Keratinocyte (primary cell): Measurements from ENCODE around the gene FMN1. TPM values are rescaled to one million over a fixed set of nuclear protein-coding genes. Genes with fewer than 3 reads are reported as not detected.

Experiments used
- DNase-seq: peaks from one replicate; pipeline ENCODE4 v3.0.0-alpha.2; 2011; ENCODE audit warnings: low read depth, missing footprints, low spot score
- FAIRE-seq: peaks from 2 replicates; lab custom pipeline; 2011; peaks lifted over from hg19 to GRCh38; lab: Jason Lieb, UNC
- H2AFZ ChIP-seq: 2 replicates; pipeline ENCODE4 v1.6.0; 2012; ENCODE audit warnings: low read length, control low read depth, inconsistent platforms; ENCODE audit not compliant: control insufficient read depth
- H3K27ac ChIP-seq: 2 replicates; pipeline ENCODE4 v1.5.1; 2011; ENCODE audit warnings: low read length; ENCODE audit not compliant: control insufficient read depth, insufficient read depth
- H3K27me3 ChIP-seq: 3 replicates; pipeline ENCODE4 v1.6.0; 2011; ENCODE audit warnings: low read length; ENCODE audit not compliant: control insufficient read depth, insufficient read depth; ENCODE audit errors: extremely low read depth
- H3K36me3 ChIP-seq, 2 experiments: 2 replicates in 1 of 2; 3 replicates in 1 of 2; pipeline ENCODE4 v1.5.1; 2011; ENCODE audit warnings: low read length in 2 of 2, mild to moderate bottlenecking in 1 of 2; ENCODE audit not compliant: control insufficient read depth in 2 of 2, insufficient read depth in 2 of 2; ENCODE audit errors: extremely low read depth in 1 of 2
- H3K4me1 ChIP-seq: 3 replicates; pipeline ENCODE4 v1.5.1; 2011; ENCODE audit warnings: low read length; ENCODE audit not compliant: control insufficient read depth, insufficient read depth; ENCODE audit errors: extremely low read depth
- H3K4me2 ChIP-seq: 3 replicates; pipeline ENCODE4 v1.6.0; 2011; ENCODE audit warnings: low read depth, low read length; ENCODE audit not compliant: control insufficient read depth, insufficient read depth; ENCODE audit errors: extremely low read depth
- H3K4me3 ChIP-seq, 3 experiments: fragments of 200-600 bp in 1 of 3; sonication (generic) in 1 of 3; 2 replicates in 2 of 3; 3 replicates in 1 of 3; pipeline ENCODE4 v1.5.1; 2011 to 2016; ENCODE audit warnings: low read length in 3 of 3, mild to moderate bottlenecking in 3 of 3, control low read depth in 2 of 3, inconsistent platforms in 1 of 3, low read depth in 1 of 3, mixed read lengths in 1 of 3, mixed run types in 1 of 3, moderate library complexity in 1 of 3; ENCODE audit not compliant: control insufficient read depth in 2 of 3, insufficient read depth in 2 of 3; ENCODE audit errors: extremely low read depth in 1 of 3
- H3K79me2 ChIP-seq: 2 replicates; pipeline ENCODE4 v1.6.0; 2012; ENCODE audit warnings: low read length; ENCODE audit not compliant: control insufficient read depth, insufficient read depth
- H3K9ac ChIP-seq: 3 replicates; pipeline ENCODE4 v1.6.0; 2011; ENCODE audit warnings: low read length; ENCODE audit not compliant: control insufficient read depth, insufficient read depth; ENCODE audit errors: extremely low read depth
- H3K9me1 ChIP-seq: 3 replicates; pipeline ENCODE4 v1.6.0; 2011; ENCODE audit warnings: low read length; ENCODE audit not compliant: control insufficient read depth, insufficient read depth; ENCODE audit errors: extremely low read depth
- H3K9me3 ChIP-seq: 2 replicates; pipeline ENCODE4 v1.5.1; 2012; ENCODE audit warnings: low read depth, low read length; ENCODE audit not compliant: control insufficient read depth
- H4K20me1 ChIP-seq: 3 replicates; pipeline ENCODE4 v1.6.0; 2011; ENCODE audit warnings: low read length; ENCODE audit not compliant: control insufficient read depth, insufficient read depth; ENCODE audit errors: extremely low read depth
- EZH2 ChIP-seq: IDR thresholded peaks from one replicate; pipeline ENCODE4 v1.6.1; 2012; ENCODE audit warnings: inconsistent platforms, mild to moderate bottlenecking, low read length, moderate library complexity
- dilution Hi-C: fragments of 300-500 bp; cut with MboI; formaldehyde crosslinking; loops from one replicate; pipeline ENCODE4 v1.7.0; 2020; ENCODE audit warnings: low sequenced_read_pairs; ENCODE audit not compliant: extremely low pct_ligation_motif_present
- polyA plus RNA-seq, 5 experiments: library from polyadenylated mRNA; depleted of rRNA in 3 of 5; stranded (reverse) in 3 of 5; stranded (forward) in 1 of 5; unstranded in 1 of 5; fragments of >200 nt; gene quantifications; 1 replicate in 1 of 5; 2 replicates in 3 of 5; 3 replicates in 1 of 5; pipeline versions ENCODE4 v1.2.1 to v1.2.3, GENCODE V29; 2011 to 2012; ENCODE audit warnings: missing spikeins in 2 of 5, low read depth in 1 of 5, low replicate concordance in 1 of 5
- TF ChIP-seq, protein P1 (sequence below), 3 experiments: IDR thresholded peaks in 1 of 3; conservative IDR thresholded peaks in 1 of 3; optimal IDR thresholded peaks in 1 of 3; 2 replicates in 2 of 3; 3 replicates in 1 of 3; pipeline versions ENCODE3 to v1.5.1; 2011; ENCODE audit warnings: low read length in 3 of 3, mild to moderate bottlenecking in 3 of 3, moderate library complexity in 2 of 3, control low read depth in 1 of 3, inconsistent platforms in 1 of 3; ENCODE audit not compliant: insufficient read depth in 2 of 3; ENCODE audit errors: extremely low read depth in 1 of 3

Gene FMN1
- polyA plus RNA-seq, 1 donor (not counting 4 experiments of a cell fraction or from before 2014, with no cell fraction given), result 0.71 TPM

DNA sequence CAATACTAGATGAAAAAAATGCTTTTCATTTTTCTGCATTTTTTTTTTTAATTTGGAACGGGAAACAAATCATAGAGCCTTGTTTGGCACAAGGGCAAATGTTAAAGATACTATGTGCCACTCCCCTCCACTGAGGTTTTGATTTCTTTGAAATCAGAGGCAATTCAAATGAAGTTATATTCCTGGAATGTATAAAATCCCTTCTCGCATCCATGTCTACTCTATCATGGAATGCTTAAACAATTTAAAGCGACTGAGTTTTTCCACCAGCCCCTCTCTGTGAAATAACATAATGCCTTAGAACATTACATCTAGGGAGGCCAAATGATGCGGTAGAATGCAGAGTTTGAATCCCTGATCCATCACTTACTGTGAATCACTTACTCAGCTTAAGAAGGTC, 69.7 kb downstream of the FMN1 start:
- no peak for FAIRE-seq
- dilution Hi-C loops, result no loop called here
- no peak overlapping the region for H3K4me3 ChIP-seq
- peaks cover 14% of the 10 kb centered on the region for H3K4me1 ChIP-seq
- no peaks in the 10 kb centered on the region for H3K36me3 ChIP-seq
- H4K20me1 ChIP-seq, result no peaks in the 10 kb centered on the region
- H3K27ac ChIP-seq, result no peak overlapping the region
- no peaks in the 10 kb centered on the region for H3K9me3 ChIP-seq
- no peak for DNase-seq
- H3K27me3 ChIP-seq, result no peaks in the 10 kb centered on the region
- TF ChIP-seq EZH2, result no peak
- TF ChIP-seq, protein P1, sequence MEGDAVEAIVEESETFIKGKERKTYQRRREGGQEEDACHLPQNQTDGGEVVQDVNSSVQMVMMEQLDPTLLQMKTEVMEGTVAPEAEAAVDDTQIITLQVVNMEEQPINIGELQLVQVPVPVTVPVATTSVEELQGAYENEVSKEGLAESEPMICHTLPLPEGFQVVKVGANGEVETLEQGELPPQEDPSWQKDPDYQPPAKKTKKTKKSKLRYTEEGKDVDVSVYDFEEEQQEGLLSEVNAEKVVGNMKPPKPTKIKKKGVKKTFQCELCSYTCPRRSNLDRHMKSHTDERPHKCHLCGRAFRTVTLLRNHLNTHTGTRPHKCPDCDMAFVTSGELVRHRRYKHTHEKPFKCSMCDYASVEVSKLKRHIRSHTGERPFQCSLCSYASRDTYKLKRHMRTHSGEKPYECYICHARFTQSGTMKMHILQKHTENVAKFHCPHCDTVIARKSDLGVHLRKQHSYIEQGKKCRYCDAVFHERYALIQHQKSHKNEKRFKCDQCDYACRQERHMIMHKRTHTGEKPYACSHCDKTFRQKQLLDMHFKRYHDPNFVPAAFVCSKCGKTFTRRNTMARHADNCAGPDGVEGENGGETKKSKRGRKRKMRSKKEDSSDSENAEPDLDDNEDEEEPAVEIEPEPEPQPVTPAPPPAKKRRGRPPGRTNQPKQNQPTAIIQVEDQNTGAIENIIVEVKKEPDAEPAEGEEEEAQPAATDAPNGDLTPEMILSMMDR (optimal IDR thresholded peaks at IDR 0.05 in 1 of 3, IDR thresholded peaks at IDR 0.05 in 1 of 3, conservative IDR thresholded peaks at IDR 0.05 in 1 of 3; ENCODE audit: extremely low read depth in 1 of 3, insufficient read depth in 2 of 3, low read length in 3 of 3), result no peak
- H3K4me2 ChIP-seq, result no peak overlapping the region
- H3K9ac ChIP-seq, result no peak overlapping the region
- H2AFZ ChIP-seq, result no peak overlapping the region
- H3K79me2 ChIP-seq, result no peaks in the 10 kb centered on the region
- no peaks in the 10 kb centered on the region for H3K9me1 ChIP-seq

DNA sequence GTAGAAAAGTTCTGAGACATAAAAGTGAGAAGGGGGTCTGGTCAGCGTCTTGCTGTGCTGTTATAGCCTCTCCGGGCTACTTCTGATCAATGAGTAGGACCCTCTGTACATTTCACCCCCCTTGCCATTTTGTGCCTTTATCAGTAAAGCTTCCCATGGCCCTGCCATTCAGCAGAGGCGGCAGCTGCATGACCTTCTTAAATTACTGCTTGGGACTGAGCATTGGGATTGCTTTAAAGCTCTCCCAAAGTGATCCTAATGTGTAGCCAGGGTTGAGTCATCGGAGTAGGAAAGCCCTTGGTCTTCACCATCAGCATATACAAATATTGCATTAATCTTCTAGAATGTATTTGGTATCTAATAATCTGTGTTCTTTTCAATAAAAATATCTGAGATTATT, 70.2 kb downstream of the FMN1 start:
- H3K4me2 ChIP-seq, result no peak overlapping the region
- no peaks in the 10 kb centered on the region for H3K9me3 ChIP-seq
- H3K79me2 ChIP-seq, result no peaks in the 10 kb centered on the region
- TF ChIP-seq, protein P1 (optimal IDR thresholded peaks at IDR 0.05 in 1 of 3, IDR thresholded peaks at IDR 0.05 in 1 of 3, conservative IDR thresholded peaks at IDR 0.05 in 1 of 3; ENCODE audit: extremely low read depth in 1 of 3, insufficient read depth in 2 of 3, low read length in 3 of 3), result no peak
- no peak for TF ChIP-seq EZH2
- H3K36me3 ChIP-seq, result no peaks in the 10 kb centered on the region
- H3K9me1 ChIP-seq, result no peaks in the 10 kb centered on the region
- no peak overlapping the region for H3K9ac ChIP-seq
- H3K27ac ChIP-seq, result no peak overlapping the region
- FAIRE-seq, result no peak
- peaks cover 14% of the 10 kb centered on the region for H3K4me1 ChIP-seq
- dilution Hi-C loops, result no loop called here
- no peak overlapping the region for H2AFZ ChIP-seq
- DNase-seq, result no peak
- H3K27me3 ChIP-seq, result no peaks in the 10 kb centered on the region
- no peak overlapping the region for H3K4me3 ChIP-seq
- H4K20me1 ChIP-seq, result no peaks in the 10 kb centered on the region
